Neural progenitor cell (in vitro differentiated cells): ENCODE data around the gene MYH7. TPM values are rescaled to one million over a fixed set of nuclear protein-coding genes. Genes with fewer than 3 reads are reported as not detected.
"Not testable (repeated sequence)": the region's sequence is repeated elsewhere in the genome, so short reads cannot be mapped to it uniquely, and the experiment has no call there.

ENCODE experiments used
- DNase-seq: peaks from one replicate; pipeline ENCODE4 v3.0.0-alpha.2; 2016; ENCODE audit warnings: low spot score
- H2AFZ ChIP-seq: fragments of 200-600 bp; sonication (generic); replicated peaks from 2 replicates; pipeline ENCODE4 v1.6.1; 2016; ENCODE audit warnings: antibody characterized with exemption
- H3F3A ChIP-seq: fragments of 200-600 bp; sonication (generic); 2 replicates; pipeline ENCODE4 v1.6.1; 2016; ENCODE audit warnings: antibody characterized with exemption, low read depth
- H3K27ac ChIP-seq: fragments of 200-600 bp; sonication (generic); 2 replicates; pipeline ENCODE4 v1.5.1; 2016; ENCODE audit warnings: mild to moderate bottlenecking
- H3K27me3 ChIP-seq: fragments of 200-600 bp; sonication (generic); 2 replicates; pipeline ENCODE4 v1.6.1; 2016; ENCODE audit warnings: mild to moderate bottlenecking, moderate library complexity
- H3K36me3 ChIP-seq: fragments of 200-600 bp; sonication (generic); 2 replicates; pipeline ENCODE4 v1.5.1; 2016
- H3K4me1 ChIP-seq: fragments of 200-600 bp; sonication (generic); 2 replicates; pipeline ENCODE4 v1.6.1; 2016; ENCODE audit warnings: mixed run types
- H3K4me2 ChIP-seq: fragments of 200-600 bp; sonication (generic); 2 replicates; pipeline ENCODE4 v1.6.1; 2016
- H3K4me3 ChIP-seq: fragments of 200-600 bp; sonication (generic); 2 replicates; pipeline ENCODE4 v1.5.1; 2016
- H3K79me2 ChIP-seq: fragments of 200-600 bp; sonication (generic); 2 replicates; pipeline ENCODE4 v1.6.1; 2016; ENCODE audit warnings: low read depth
- H3K9ac ChIP-seq: fragments of 200-600 bp; sonication (generic); 2 replicates; pipeline ENCODE4 v1.6.1; 2016
- H3K9me3 ChIP-seq: fragments of 200-600 bp; sonication (generic); 2 replicates; pipeline ENCODE4 v1.5.1; 2016; ENCODE audit warnings: low read depth
- H4K20me1 ChIP-seq: fragments of 200-600 bp; sonication (generic); 2 replicates; pipeline ENCODE4 v1.6.1; 2016; ENCODE audit warnings: low read depth
- H3K27ac Mint-ChIP-seq: 3 replicates; pipeline ENCODE4 v1.8.0; 2021; ENCODE audit warnings: mixed read lengths
- H3K27me3 Mint-ChIP-seq: 2 replicates; pipeline ENCODE4 v1.8.0; 2022; ENCODE audit warnings: low read depth, mild to moderate bottlenecking, inconsistent platforms, moderate library complexity, mixed read lengths; ENCODE audit not compliant: insufficient read depth
- H3K36me3 Mint-ChIP-seq: 3 replicates; pipeline ENCODE4 v1.8.0; 2021; ENCODE audit warnings: mixed read lengths
- H3K4me1 Mint-ChIP-seq: 3 replicates; pipeline ENCODE4 v1.8.0; 2021; ENCODE audit warnings: mixed read lengths
- H3K4me3 Mint-ChIP-seq: 3 replicates; pipeline ENCODE4 v1.8.0; 2021; ENCODE audit warnings: mild to moderate bottlenecking, moderate library complexity, mixed read lengths
- H3K9me3 Mint-ChIP-seq: 3 replicates; pipeline ENCODE4 v1.8.0; 2020; ENCODE audit warnings: mixed read lengths
- EZH2 ChIP-seq: fragments of 200-600 bp; sonication (generic); IDR thresholded peaks from 2 replicates; pipeline ENCODE4 v1.6.1; 2017; ENCODE audit warnings: antibody characterized with exemption, mild to moderate bottlenecking, moderate library complexity
- EZH2phosphoT487 ChIP-seq: fragments of 200-600 bp; sonication (generic); IDR thresholded peaks from 2 replicates; pipeline ENCODE4 v1.6.1; 2017; ENCODE audit warnings: antibody characterized with exemption
- total RNA-seq: library from RNA; depleted of rRNA; stranded (reverse); fragments of >200 nt; gene quantifications from 2 replicates; pipeline ENCODE4 v1.2.3, GENCODE V29; 2015; ENCODE audit warnings: low replicate concordance
- TF ChIP-seq, protein P1 (sequence below): fragments of 200-600 bp; sonication (generic); IDR thresholded peaks from 2 replicates; pipeline ENCODE4 v1.5.1; 2017; ENCODE audit warnings: antibody characterized with exemption, mild to moderate bottlenecking

MYH7 gene
- total RNA-seq, 1 donor from 2014 or later = not detected

- Histone ChIP-seq H3K27me3 (no peaks in the 10 kb centered on the region), H3K4me2 (no peak overlapping the region), H3K27ac (no peak overlapping the region), H3K79me2 (no peaks in the 10 kb centered on the region), H3K9ac (no peak overlapping the region), H4K20me1 (no peaks in the 10 kb centered on the region), H3K36me3 (no peaks in the 10 kb centered on the region), H2AFZ (no peak overlapping the region), H3K9me3 (no peaks in the 10 kb centered on the region), H3K4me3 (no peak overlapping the region), H3F3A (no peaks in the 10 kb centered on the region), H3K4me1 (no peaks in the 10 kb centered on the region)
- TF ChIP-seq EZH2 (no peak), EZH2phosphoT487 (no peak)
- TF ChIP-seq, protein P1, sequence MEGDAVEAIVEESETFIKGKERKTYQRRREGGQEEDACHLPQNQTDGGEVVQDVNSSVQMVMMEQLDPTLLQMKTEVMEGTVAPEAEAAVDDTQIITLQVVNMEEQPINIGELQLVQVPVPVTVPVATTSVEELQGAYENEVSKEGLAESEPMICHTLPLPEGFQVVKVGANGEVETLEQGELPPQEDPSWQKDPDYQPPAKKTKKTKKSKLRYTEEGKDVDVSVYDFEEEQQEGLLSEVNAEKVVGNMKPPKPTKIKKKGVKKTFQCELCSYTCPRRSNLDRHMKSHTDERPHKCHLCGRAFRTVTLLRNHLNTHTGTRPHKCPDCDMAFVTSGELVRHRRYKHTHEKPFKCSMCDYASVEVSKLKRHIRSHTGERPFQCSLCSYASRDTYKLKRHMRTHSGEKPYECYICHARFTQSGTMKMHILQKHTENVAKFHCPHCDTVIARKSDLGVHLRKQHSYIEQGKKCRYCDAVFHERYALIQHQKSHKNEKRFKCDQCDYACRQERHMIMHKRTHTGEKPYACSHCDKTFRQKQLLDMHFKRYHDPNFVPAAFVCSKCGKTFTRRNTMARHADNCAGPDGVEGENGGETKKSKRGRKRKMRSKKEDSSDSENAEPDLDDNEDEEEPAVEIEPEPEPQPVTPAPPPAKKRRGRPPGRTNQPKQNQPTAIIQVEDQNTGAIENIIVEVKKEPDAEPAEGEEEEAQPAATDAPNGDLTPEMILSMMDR = no peak
- H3K36me3 Mint-ChIP-seq = no peaks in the 10 kb centered on the region
- peaks cover 19% of the 10 kb centered on the region for H3K27me3 Mint-ChIP-seq
- H3K4me1 Mint-ChIP-seq = peaks cover 5% of the 10 kb centered on the region
- no peak overlapping the region for H3K27ac Mint-ChIP-seq
- no peak overlapping the region for H3K4me3 Mint-ChIP-seq
- peaks cover 6% of the 10 kb centered on the region for H3K9me3 Mint-ChIP-seq
- no peak for DNase-seq
Observed at GRCh38 chr14:23396781-23397407, 38.6 kb downstream of the MYH7 start.

- no peaks in the 10 kb centered on the region for H3K9me3 ChIP-seq
- H3K4me3 ChIP-seq = no peak overlapping the region
- no peak overlapping the region for H3K9ac ChIP-seq
- no peak for DNase-seq
- no peak overlapping the region for H3K4me3 Mint-ChIP-seq
- no peaks in the 10 kb centered on the region for H3K4me1 ChIP-seq
- H3K27me3 ChIP-seq = no peaks in the 10 kb centered on the region
- no peaks in the 10 kb centered on the region for H3K36me3 Mint-ChIP-seq
- H2AFZ ChIP-seq = no peak overlapping the region
- H3K27ac ChIP-seq = no peak overlapping the region
- peaks cover 2% of the 10 kb centered on the region for H3K9me3 Mint-ChIP-seq
- H3K4me2 ChIP-seq = no peak overlapping the region
- H3F3A ChIP-seq = no peaks in the 10 kb centered on the region
- peaks cover 5% of the 10 kb centered on the region for H3K4me1 Mint-ChIP-seq
- no peak for TF ChIP-seq EZH2phosphoT487
- TF ChIP-seq EZH2 = no peak
- peaks cover 17% of the 10 kb centered on the region for H3K27me3 Mint-ChIP-seq
- no peaks in the 10 kb centered on the region for H3K79me2 ChIP-seq
- H3K27ac Mint-ChIP-seq = no peak overlapping the region
- no peaks in the 10 kb centered on the region for H4K20me1 ChIP-seq
- no peaks in the 10 kb centered on the region for H3K36me3 ChIP-seq
Observed at GRCh38 chr14:23396126-23396525, 39.3 kb downstream of the MYH7 start.

GRCh38 chr14:23392613-23393012 lies 42.8 kb downstream of the MYH7 start:
- no peaks in the 10 kb centered on the region for H3K36me3 ChIP-seq
- H3K27me3 ChIP-seq = no peaks in the 10 kb centered on the region
- no peaks in the 10 kb centered on the region for H4K20me1 ChIP-seq
- Mint-ChIP-seq H3K27ac (no peak overlapping the region), H3K36me3 (no peaks in the 10 kb centered on the region), H3K27me3 (peaks cover 17% of the 10 kb centered on the region), H3K9me3 (no peaks in the 10 kb centered on the region), H3K4me1 (no peaks in the 10 kb centered on the region), H3K4me3 (no peak overlapping the region)
- no peak overlapping the region for H3K27ac ChIP-seq
- no peaks in the 10 kb centered on the region for H3K79me2 ChIP-seq
- H3K4me1 ChIP-seq = no peaks in the 10 kb centered on the region
- no peaks in the 10 kb centered on the region for H3K9me3 ChIP-seq
- DNase-seq = no peak
- H3K9ac ChIP-seq = no peak overlapping the region
- no peaks in the 10 kb centered on the region for H3F3A ChIP-seq
- H3K4me3 ChIP-seq = no peak overlapping the region
- H2AFZ ChIP-seq = no peak overlapping the region
- no peak overlapping the region for H3K4me2 ChIP-seq
- TF ChIP-seq EZH2 = no peak
- TF ChIP-seq, protein P1 = no peak
- TF ChIP-seq EZH2phosphoT487 = no peak

GRCh38 chr14:23389871-23390270 lies 45.6 kb downstream of the MYH7 start:
- H3K27me3 Mint-ChIP-seq = peaks cover 13% of the 10 kb centered on the region
- H3F3A ChIP-seq, H3K27ac ChIP-seq, H3K4me1 Mint-ChIP-seq, H4K20me1 ChIP-seq, H3K9ac ChIP-seq, H3K4me1 ChIP-seq, H3K9me3 Mint-ChIP-seq, H3K79me2 ChIP-seq, H2AFZ ChIP-seq, H3K36me3 ChIP-seq, H3K9me3 ChIP-seq, H3K36me3 Mint-ChIP-seq, H3K4me2 ChIP-seq, H3K27me3 ChIP-seq, DNase-seq, H3K4me3 Mint-ChIP-seq, H3K4me3 ChIP-seq: not testable (repeated sequence)
- peak overlapping the region; percentile 44 for H3K27ac Mint-ChIP-seq
